ENCODE data around the gene HSBP1L1.
"Not testable (repeated sequence)": the region's sequence is repeated elsewhere in the genome, so short reads cannot be mapped to it uniquely, and the experiment has no call there.

Gene HSBP1L1

DNA sequence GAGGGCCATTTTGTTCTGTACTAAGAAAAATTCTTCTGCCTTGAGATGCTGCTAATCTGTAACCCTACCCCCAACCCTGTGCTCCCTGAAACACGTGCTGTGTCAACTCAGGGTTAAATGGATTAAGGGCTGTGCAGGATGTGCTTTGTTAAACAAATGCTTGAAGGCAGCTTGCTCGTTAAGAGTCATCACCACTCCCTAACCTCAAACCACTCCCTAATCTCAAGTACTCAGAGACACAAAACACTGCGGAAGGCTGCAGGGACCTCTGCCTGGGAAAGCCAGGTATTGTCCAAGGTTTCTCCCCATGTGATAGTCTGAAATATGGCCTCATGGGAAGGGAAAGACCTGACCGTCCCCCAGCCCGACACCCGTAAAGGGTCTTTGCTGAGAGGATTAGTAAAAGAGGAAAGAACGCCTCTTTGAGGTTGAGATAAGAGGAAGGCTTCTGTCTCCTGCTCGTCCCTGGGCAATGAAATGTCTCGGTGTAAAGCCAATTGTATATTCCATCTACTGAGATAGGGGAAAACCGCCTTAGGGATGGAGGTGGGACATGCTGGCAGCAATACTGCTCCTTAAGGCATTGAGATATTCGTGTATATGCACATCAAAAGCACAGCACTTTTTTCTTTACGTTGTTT is 4.2 kb upstream of the HSBP1L1 start:
- not testable (repeated sequence) for DNase-seq (ENCODE audit: insufficient read length, low spot score); FAIRE-seq

DNA sequence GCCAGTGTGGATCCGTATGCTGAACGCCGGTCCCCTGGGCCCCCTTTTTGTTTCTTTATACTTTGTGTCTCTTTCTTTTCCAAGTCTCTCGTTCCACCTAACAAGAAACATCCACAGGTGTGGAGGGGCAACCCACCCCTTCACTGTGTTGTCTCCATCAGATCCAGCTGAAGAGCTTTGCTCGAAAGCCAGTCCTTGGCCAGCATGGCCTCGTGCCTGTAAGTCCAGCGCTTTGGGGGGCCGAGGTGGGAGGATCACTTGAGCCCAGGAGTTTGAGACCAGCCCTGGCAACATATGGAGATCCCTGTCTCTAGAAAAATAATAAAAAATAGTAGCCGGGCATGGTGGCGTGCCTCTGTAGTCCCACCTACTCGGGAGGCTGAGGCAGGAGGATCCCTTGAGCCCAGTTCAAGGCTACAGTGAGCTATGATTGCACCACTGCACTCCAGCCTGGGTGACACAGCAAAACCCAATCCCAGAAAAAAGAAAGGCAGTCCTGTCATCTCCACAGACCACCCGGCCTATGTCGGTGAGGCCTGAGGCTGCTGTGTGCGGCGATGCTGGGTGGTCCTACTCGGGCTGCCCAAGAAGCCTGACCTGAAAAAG is 3.4 kb upstream of the HSBP1L1 start:
- FAIRE-seq (no peak), DNase-seq (ENCODE audit: insufficient read length, low spot score) (no peak)

GRCh38 chr18:79961527-79962291 is 2.7 kb upstream of the HSBP1L1 start:
- no peak for FAIRE-seq

DNA sequence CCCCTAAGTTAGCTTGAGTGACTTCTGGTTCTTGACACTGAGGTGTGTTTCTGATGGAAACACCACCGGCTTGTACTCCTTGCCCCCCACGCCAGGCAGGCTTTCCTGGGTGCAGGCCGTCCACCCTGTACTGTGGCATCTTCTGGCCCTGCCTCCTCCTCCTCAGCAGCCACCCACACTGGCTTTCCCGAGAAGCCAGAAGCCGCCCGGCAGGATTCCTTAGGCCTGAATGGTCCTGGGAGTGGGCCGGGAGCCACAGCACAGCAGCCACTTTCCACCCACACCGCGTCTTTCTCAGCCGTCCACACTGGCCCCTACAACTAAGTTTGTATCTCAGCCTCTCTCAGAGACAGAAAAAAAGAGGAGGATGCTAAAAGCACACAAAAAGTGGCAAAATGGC is 2.1 kb upstream of the HSBP1L1 start:
- DNase-seq (ENCODE audit: insufficient read length, low spot score) (no peak), FAIRE-seq (no peak)

More at GRCh38 chr18:79961527-79962291, 2.7 kb upstream of the HSBP1L1 start:
- no peak for DNase-seq (ENCODE audit: insufficient read length, low spot score)

GRCh38 chr18:79962835-79963657 is 1.4 kb upstream of the HSBP1L1 start:
- DNase-seq (ENCODE audit: insufficient read length, low spot score) (no peak), FAIRE-seq (peak; percentile 70)

- DNase-seq (ENCODE audit: insufficient read length, low spot score) (no peak), FAIRE-seq (no peak)
Measured at GRCh38 chr18:79963658-79964329, 649 bp upstream of the HSBP1L1 start.

GRCh38 chr18:79965119-79965902 is 868 bp downstream of the HSBP1L1 start:
- DNase-seq (ENCODE audit: insufficient read length, low spot score) (no peak), FAIRE-seq (peak; percentile 69)

DNA sequence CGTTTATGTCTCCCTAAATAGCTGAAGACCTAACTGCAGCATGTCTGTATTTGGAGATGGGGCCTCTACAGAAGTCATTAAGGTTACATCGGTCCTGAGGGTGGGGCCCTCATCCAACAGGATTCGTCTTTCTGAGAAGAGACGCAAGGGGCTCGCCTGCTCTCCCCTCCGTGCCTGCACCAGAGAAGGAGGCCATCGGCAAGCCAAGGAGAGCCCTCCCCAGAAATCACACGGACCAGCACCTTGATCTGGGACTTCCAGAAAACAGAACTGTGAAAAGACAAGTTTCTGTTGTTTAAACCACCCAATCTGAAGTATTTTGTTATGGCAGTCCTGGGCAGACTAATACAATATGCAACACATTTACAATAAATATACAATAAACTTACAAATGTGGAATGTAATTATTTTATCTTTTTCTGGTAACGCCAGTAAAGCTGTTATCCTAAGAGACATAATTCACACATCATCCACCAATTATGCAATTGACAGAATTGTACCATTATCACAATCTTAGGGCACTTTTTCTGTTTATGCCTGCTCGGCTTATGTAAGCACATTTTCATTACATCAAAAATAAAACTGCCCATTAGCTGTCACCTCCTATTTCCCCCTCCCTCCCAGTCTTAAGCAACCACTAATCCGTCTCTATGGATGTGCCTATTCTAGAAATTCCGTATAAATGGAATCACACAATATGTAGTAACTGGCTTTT is 6.1 kb downstream of the HSBP1L1 start:
- FAIRE-seq: no peak
- DNase-seq (ENCODE audit: insufficient read length, low spot score): no peak

DNA sequence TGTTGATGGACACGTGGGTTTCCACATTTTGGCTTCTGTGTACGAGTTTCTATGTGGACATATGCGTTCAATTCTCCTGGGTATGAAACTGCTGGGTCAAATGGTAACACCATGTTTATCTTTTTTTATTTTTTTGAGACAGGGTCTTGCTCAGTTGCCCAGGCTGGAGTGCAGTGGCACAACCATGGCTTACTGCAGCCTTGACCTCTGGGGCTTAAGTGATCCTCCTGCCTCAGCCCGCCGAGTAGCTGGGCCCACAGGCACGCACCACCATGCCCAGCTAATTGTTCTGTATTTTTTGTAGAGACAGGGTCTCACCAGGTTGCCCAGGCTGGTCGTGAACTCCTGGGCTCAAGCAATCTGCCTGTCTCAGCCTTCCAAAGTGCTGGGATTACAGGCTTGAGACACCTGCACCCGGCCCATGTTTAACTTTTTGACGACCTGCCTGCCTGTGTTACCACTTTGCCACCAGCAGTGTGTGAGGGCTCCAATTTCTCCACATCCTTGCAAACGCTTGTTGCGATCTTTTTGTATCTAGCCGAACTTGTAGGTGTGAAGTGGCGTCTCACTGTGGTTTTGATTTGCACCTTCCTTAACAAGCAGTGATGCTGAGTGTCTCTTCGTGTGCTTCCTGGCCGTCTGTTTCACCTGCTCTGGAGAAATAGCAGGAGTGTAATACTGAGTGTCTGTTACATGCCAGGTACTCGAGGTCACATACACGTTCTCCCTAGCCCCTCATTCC is 6.9 kb downstream of the HSBP1L1 start:
- DNase-seq (ENCODE audit: insufficient read length, low spot score) (no peak), FAIRE-seq (no peak)

GRCh38 chr18:79971986-79972385 is 7.5 kb downstream of the HSBP1L1 start:
- DNase-seq (ENCODE audit: insufficient read length, low spot score) (no peak), FAIRE-seq (no peak)

DNA sequence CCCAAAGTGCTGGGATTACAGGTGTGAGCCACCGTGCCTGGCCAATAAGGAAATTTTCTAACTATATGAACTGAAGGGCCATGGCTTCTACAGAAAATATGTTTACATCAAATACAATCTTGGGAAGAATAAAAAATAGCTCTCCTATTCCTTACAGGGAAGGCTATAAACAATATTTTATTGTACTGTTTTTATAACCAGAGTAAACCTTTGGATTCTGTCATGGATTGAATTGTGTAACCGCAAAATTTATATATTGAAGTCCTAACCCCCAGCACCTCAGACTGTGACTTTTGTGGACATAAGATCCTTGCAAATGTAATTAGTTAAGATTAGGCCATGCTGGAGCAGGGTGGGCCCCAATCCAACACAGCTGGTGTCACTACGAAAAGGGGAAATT is 8.3 kb downstream of the HSBP1L1 start:
- FAIRE-seq: no peak
- DNase-seq (ENCODE audit: insufficient read length, low spot score): no peak

DNA sequence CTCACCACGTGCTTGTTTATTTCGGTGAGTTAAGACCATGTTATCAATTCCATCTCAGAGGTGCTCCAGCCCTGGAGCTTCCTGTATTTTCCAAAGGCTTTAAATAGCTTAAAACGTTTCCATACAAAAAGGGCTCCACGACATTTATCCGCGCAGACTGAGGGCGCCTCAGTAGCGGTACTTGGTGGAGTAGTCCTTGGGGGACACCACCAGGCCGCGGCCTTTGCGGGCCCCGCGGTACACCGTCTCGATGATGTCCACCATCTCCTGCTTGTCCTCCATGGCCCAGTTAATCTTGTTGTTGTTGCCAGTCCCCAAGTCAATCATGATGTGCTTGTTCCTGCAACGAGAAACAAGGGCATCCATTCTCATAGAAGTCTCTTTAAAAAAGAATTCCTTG is 9.1 kb downstream of the HSBP1L1 start:
- no peak for FAIRE-seq

GRCh38 chr18:79974025-79974654 is 9.7 kb downstream of the HSBP1L1 start:
- DNase-seq (ENCODE audit: insufficient read length, low spot score) (no peak), FAIRE-seq (no peak)

More for the DNA sequence above, 9.1 kb downstream of the HSBP1L1 start:
- no peak for DNase-seq (ENCODE audit: insufficient read length, low spot score)

DNA sequence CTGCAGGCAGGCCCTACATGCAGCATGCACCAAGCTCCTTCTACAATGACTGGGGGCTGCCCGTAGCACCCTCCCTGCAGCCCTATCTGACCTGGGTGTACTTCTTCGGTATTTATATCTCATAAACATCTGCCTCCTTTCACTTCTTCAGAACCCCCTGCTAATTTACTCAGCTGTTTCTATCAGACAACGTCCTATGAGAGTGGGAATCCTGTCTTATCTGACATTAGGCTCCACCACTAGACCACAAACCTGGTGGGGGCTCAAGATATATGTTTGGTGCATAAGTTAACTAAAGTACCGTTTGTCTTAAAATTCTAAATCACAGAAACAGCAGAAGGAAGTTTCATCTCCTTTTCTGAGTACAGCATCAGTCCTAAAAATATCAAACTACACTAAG is 10.6 kb downstream of the HSBP1L1 start:
- FAIRE-seq (no peak), DNase-seq (ENCODE audit: insufficient read length, low spot score) (no peak)

DNA sequence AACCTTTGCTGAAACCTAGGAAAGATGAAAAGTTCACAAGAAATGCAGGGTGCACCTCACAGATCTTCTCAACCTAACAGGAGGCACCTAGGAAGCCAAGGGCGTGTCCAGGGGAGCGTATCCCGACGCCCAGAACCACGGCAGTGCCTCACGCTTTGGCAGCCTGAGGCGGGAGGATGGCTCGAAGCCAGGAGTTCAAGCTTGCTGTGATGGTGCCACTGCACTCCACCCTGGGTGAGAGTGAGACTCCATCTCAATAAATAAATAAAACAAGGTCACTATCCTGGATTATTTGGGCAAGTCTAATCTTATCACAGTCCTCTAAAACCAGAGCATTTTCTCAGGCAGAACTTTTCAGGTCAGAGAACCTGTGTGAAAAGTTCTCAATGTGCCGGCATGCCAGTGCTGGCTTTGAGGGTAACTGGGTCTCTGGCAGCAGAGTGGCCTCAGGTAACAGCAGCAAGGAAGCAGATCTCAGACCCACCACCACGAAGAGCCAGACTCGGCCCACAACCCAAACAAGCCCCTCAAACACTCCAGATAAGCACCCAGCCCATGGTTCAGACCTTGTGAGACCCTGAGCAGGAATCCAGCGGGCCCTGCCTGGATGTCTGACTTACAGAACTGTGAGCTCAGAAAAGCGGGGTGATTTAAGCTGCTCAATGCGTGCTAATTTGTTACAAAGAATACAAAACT is 11.7 kb downstream of the HSBP1L1 start:
- FAIRE-seq: no peak
- DNase-seq (ENCODE audit: insufficient read length, low spot score): no peak

- DNase-seq (ENCODE audit: insufficient read length, low spot score) (no peak), FAIRE-seq (no peak)
Measured at GRCh38 chr18:79979843-79980242, 15.4 kb downstream of the HSBP1L1 start.

DNA sequence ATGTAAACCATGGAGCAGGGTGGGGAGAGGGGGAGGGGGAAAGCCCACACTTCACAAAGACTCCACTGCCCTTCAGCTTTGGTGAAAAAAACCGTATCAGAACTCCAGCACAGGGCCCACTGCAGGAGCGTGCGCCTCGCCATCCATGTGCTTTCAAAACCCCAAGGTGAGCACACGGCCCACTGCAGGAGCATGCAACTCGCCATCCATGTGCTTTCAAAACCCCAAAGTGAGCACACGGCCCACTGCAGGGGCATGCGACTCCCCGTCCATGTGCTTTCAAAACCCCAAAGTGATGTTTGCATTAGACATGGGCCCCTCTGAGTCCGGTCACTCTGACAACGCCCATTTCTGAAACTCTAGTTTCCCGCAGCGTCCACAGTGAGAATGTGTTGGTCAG is 16.1 kb downstream of the HSBP1L1 start:
- DNase-seq (ENCODE audit: insufficient read length, low spot score) (no peak), FAIRE-seq (no peak)

Measured in GM19239 (cell line).